HepG2 (cell line): ENCODE results near the gene LURAP1L. TPM values are rescaled to one million over a fixed set of nuclear protein-coding genes. Genes with fewer than 3 reads are reported as not detected.
A peak's percentile ranks its signal among the peaks of the same experiment; 100 is the strongest.

Experiments used
- AFF4 ChIP-seq: sonication (generic); formaldehyde crosslinking; IDR thresholded peaks from 2 replicates; pipeline ENCODE4 v1.4.0; 2020; ENCODE audit warnings: missing genetic modification reagents
- ARNTL ChIP-seq: sonication (generic); formaldehyde crosslinking; IDR thresholded peaks from 2 replicates; pipeline ENCODE4 v1.4.0; 2020; ENCODE audit warnings: mild to moderate bottlenecking, missing genetic modification reagents
- ASH2L ChIP-seq: fragments of 300-600, 200-600 bp; sonication (generic); IDR thresholded peaks from 2 replicates; pipeline ENCODE4 v1.7.0; 2017; ENCODE audit warnings: low read depth, mild to moderate bottlenecking, moderate library complexity, mixed read lengths, low read length; ENCODE audit not compliant: insufficient read length
- ATF3 ChIP-seq: sonication (generic); formaldehyde crosslinking; IDR thresholded peaks from 2 replicates; pipeline ENCODE4 v1.4.0; 2020; ENCODE audit warnings: missing genetic modification reagents
- ATRX ChIP-seq: sonication (generic); formaldehyde crosslinking; IDR thresholded peaks from 2 replicates; pipeline ENCODE4 v1.4.0; 2020; ENCODE audit warnings: missing genetic modification reagents, borderline replicate concordance
- CCAR2 ChIP-seq: fragments of 200-400 bp; formaldehyde crosslinking; optimal IDR thresholded peaks from 2 replicates; pipeline ENCODE3; 2018; ENCODE audit warnings: low read depth, mild to moderate bottlenecking, low read length, moderate library complexity
- ELF1 ChIP-seq: sonication (generic); formaldehyde crosslinking; IDR thresholded peaks from 2 replicates; pipeline ENCODE4 v1.4.0; 2020; ENCODE audit warnings: missing genetic modification reagents
- ETV5 ChIP-seq: IDR thresholded peaks from 2 replicates; pipeline ENCODE4 v1.6.1; 2018; ENCODE audit warnings: missing biosample characterization, missing genetic modification reagents, inconsistent platforms, borderline replicate concordance
- HINFP ChIP-seq: sonication (generic); formaldehyde crosslinking; IDR thresholded peaks from 2 replicates; pipeline ENCODE4 v1.4.0; 2020; ENCODE audit warnings: low read depth, mild to moderate bottlenecking, missing genetic modification reagents
- MTA1 ChIP-seq: sonication (generic); formaldehyde crosslinking; IDR thresholded peaks from 2 replicates; pipeline ENCODE4 v1.4.0; 2020; ENCODE audit warnings: missing genetic modification reagents, mild to moderate bottlenecking, borderline replicate concordance
- NR0B2 ChIP-seq: sonication (generic); formaldehyde crosslinking; IDR thresholded peaks from 2 replicates; pipeline ENCODE4 v1.4.0; 2020; ENCODE audit warnings: mild to moderate bottlenecking, missing genetic modification reagents
- POLR2G ChIP-seq: fragments of 200-400 bp; formaldehyde crosslinking; IDR thresholded peaks from 2 replicates; pipeline ENCODE4 v1.6.1; 2018; ENCODE audit warnings: mild to moderate bottlenecking, low read depth, low read length, moderate library complexity
- ZBTB37 ChIP-seq: sonication (generic); formaldehyde crosslinking; IDR thresholded peaks from 2 replicates; pipeline ENCODE4 v1.4.0; 2020; ENCODE audit warnings: mild to moderate bottlenecking, missing genetic modification reagents
- ZFAT ChIP-seq: sonication (generic); formaldehyde crosslinking; conservative IDR thresholded peaks from 2 replicates; pipeline ENCODE4 v1.8.1; 2023; ENCODE audit warnings: missing genetic modification reagents, inconsistent platforms
- ZFP1 ChIP-seq: IDR thresholded peaks from 2 replicates; pipeline ENCODE4 v1.6.1; 2016
- ZNF232 ChIP-seq: sonication (generic); formaldehyde crosslinking; IDR thresholded peaks from 2 replicates; pipeline ENCODE4 v1.4.0; 2020; ENCODE audit warnings: missing genetic modification reagents, borderline replicate concordance
- ZNF431 ChIP-seq: sonication (generic); formaldehyde crosslinking; IDR thresholded peaks from 2 replicates; pipeline ENCODE4 v1.9.0; 2022; ENCODE audit warnings: missing genetic modification reagents, low read depth, mild to moderate bottlenecking, borderline replicate concordance
- ZNF543 ChIP-seq: sonication (generic); formaldehyde crosslinking; IDR thresholded peaks from 2 replicates; pipeline ENCODE4 v1.4.0; 2020; ENCODE audit warnings: mild to moderate bottlenecking, missing genetic modification reagents
- ZNF589 ChIP-seq: sonication (generic); formaldehyde crosslinking; conservative IDR thresholded peaks from 2 replicates; pipeline ENCODE4 v1.8.0; 2022; ENCODE audit warnings: mild to moderate bottlenecking, moderate library complexity, missing genetic modification reagents
- ZNF713 ChIP-seq: sonication (generic); formaldehyde crosslinking; IDR thresholded peaks from 2 replicates; pipeline ENCODE4 v1.4.0; 2020; ENCODE audit warnings: mild to moderate bottlenecking, missing genetic modification reagents
- polyA plus RNA-seq, 8 experiments: library from polyadenylated mRNA; depleted of rRNA in 3 of 8; stranded (reverse) in 7 of 8; unstranded in 1 of 8; fragments of >200 nt; fragmentation: Illumina TruSeq in 4 of 8; extraction: Trizol in 4 of 8; gene quantifications; 2 replicates each; pipeline versions ENCODE4 v1.2.1 to v1.2.3, GENCODE V29; 2011 to 2016; ENCODE audit warnings: low read depth in 4 of 8, missing spikeins in 1 of 8, mixed read lengths in 1 of 8; ENCODE audit not compliant: insufficient read depth in 1 of 8
- total RNA-seq, 5 experiments: library from RNA; depleted of rRNA; stranded (reverse); fragments of >200 nt; fragmentation: Illumina TruSeq; extraction: Trizol; gene quantifications; 2 replicates each; pipeline ENCODE4 v1.2.3, GENCODE V29; 2016; ENCODE audit warnings: low read depth in 1 of 5

LURAP1L gene
- total and polyA plus RNA-seq, 2 of the 13 experiments (the other 11 are each of a cell fraction or from before 2014, with no cell fraction given): 6.7 to 16.6 TPM

GRCh38 chr9:12775679-12776512, 1.1 kb downstream of the LURAP1L start (continued):
- TF ChIP-seq ATF3 (CRISPR knock-in tag): 0 out of 2 replicates have a peak, but pooled peaks have one; percentile 8
- no peak for TF ChIP-seq ATRX (CRISPR knock-in tag)
- TF ChIP-seq ETV5: peak; percentile 37; the same call in 1 of the 2 replicates
- 0 out of 2 replicates have a peak, but pooled peaks have one; percentile 49 for TF ChIP-seq ZBTB37
- peak; percentile 73 for TF ChIP-seq ARNTL (CRISPR knock-in tag)
- TF ChIP-seq ASH2L: peak; percentile 96
- TF ChIP-seq ZNF232 (CRISPR knock-in tag): peak; percentile 78; the same call in 1 of the 2 replicates
- 0 out of 2 replicates have a peak, but pooled peaks have one; percentile 55 for TF ChIP-seq ZNF713 (CRISPR knock-in tag)
- peak; percentile 94 for TF ChIP-seq HINFP (CRISPR knock-in tag)
- TF ChIP-seq POLR2G: peak; percentile 82
- TF ChIP-seq ZFAT (CRISPR knock-in tag): 0 out of 2 replicates have a peak, but pooled peaks have one; percentile 45
- peak; percentile 85 for TF ChIP-seq MTA1 (CRISPR knock-in tag)
- TF ChIP-seq AFF4: no peak; the same call in 1 of the 2 replicates
- TF ChIP-seq ELF1 (CRISPR knock-in tag): peak; percentile 69
- peak; percentile 91; the same call in 1 of the 2 replicates for TF ChIP-seq ZNF543 (CRISPR knock-in tag)
- TF ChIP-seq NR0B2 (CRISPR knock-in tag): 0 out of 2 replicates have a peak, but pooled peaks have one; percentile 8
- TF ChIP-seq CCAR2: peak; percentile 25
- peak; percentile 20; the same call in 1 of the 2 replicates for TF ChIP-seq ZFP1
- 0 out of 2 replicates have a peak, but pooled peaks have one; percentile 55 for TF ChIP-seq ZNF431 (CRISPR knock-in tag)
- TF ChIP-seq ZNF589 (CRISPR knock-in tag): peak; percentile 60; the same call in 1 of the 2 replicates
